Measurements from ENCODE around the gene CFAP251. TPM values are rescaled to one million over a fixed set of nuclear protein-coding genes. Genes with fewer than 3 reads are reported as not detected.

Gene CFAP251
- polyA plus RNA-seq, 2 of the 4 experiments (the other 2 are of a cell fraction), result 0.94 to 1.4 TPM

DNA sequence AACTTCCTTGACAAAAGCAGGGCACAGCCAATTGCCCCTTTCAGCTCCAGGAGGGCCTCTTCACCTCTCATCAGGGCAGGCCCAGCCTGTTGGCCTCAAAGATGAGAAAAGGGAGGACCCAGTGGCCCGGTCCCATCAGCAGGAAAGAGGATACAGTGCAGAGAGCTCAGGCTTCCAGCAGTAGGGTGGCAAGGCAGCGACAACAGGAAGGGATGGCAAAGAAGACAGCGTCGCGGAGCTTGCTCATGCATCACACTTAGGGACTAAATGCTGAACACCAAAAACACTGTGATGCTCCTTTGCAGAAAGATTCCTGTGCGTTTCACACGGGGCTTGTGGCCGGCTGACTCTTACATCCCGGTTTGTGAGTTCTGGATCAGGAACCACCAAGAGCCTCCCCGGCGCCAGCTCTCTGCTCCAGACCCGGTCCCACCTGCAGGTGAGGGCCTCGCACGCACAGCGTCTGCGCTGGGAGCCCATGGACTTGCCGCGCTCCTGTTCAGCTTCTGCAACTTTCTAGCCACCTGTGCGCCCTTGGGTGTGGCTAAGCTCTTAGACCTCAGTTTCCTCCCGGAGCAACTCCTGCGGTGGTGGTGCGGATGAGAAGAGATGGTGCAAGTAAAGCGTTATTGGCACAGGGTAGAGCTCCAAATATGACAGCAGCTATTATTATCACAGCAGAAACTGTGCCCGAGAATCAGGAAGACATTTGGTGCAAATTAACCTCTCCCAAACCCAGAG, 88.0 kb downstream of the CFAP251 start:
- no peak overlapping the region for H3K4me3 ChIP-seq
- TF ChIP-seq NR3C1 (IDR thresholded peaks at IDR 0.05) (no peak), FOSB (CRISPR knock-in tag; IDR thresholded peaks at IDR 0.05) (no peak), CEBPB (IDR thresholded peaks at IDR 0.05) (no peak), RARB (CRISPR knock-in tag; IDR thresholded peaks at IDR 0.05) (no peak), RCOR1 (IDR thresholded peaks at IDR 0.05; ENCODE audit: low read depth, low read length) (no peak), ZNF302 (CRISPR knock-in tag; IDR thresholded peaks at IDR 0.05) (no peak), RFX5 (IDR thresholded peaks at IDR 0.05) (no peak)
- no peaks in the 10 kb centered on the region for H3K4me1 ChIP-seq
- 90% methylated on average over 23 of the region's 24 CpGs for whole genome bisulfite sequencing (ENCODE audit: missing lambda C conversion rate)
- ChIA-PET POLR2A (no interaction called here), CTCF (interaction anchor here (0.6 to 1.2 kb wide), 4 partner anchors 20 to 1805 kb away, joined by 3 read pairs; no protein-coding TSS in a partner anchor)
- no peak for DNase-seq (ENCODE audit: low read depth in 1 of 2, low spot score in 1 of 2)
- no peak for ATAC-seq
- no peaks in the 10 kb centered on the region for H3K9me3 ChIP-seq
- no peak for FAIRE-seq
- H3K4me2 ChIP-seq, result no peak overlapping the region
- H3K27ac ChIP-seq, result no peak overlapping the region

- no peak overlapping the region for H3K27ac ChIP-seq
- no peak for ATAC-seq
- no peak overlapping the region for H3K4me3 ChIP-seq
- WGBS (ENCODE audit: missing lambda C conversion rate), result 83% methylated on average over 9 of the region's 9 CpGs
- ChIA-PET CTCF (interaction anchor here (0.6 kb wide), 1 partner anchor 63 kb away, joined by 3 read pairs; no protein-coding TSS in a partner anchor), POLR2A (no interaction called here)
- H3K4me1 ChIP-seq, result no peaks in the 10 kb centered on the region
- no peak for DNase-seq (ENCODE audit: low read depth in 1 of 2, low spot score in 1 of 2)
- H3K9me3 ChIP-seq, result no peaks in the 10 kb centered on the region
- FAIRE-seq, result no peak
- H3K4me2 ChIP-seq, result no peak overlapping the region
- TF ChIP-seq POLR2AphosphoS2 (conservative IDR thresholded peaks at IDR 0.05; ENCODE audit: low read length) (no peak), CHD2 (IDR thresholded peaks at IDR 0.05; ENCODE audit: low read length, partially characterized antibody) (no peak), MAFK (IDR thresholded peaks at IDR 0.05; ENCODE audit: partially characterized antibody) (no peak), ESRRA (IDR thresholded peaks at IDR 0.05; ENCODE audit: borderline replicate concordance, low read length) (no peak), NPAS2 (CRISPR knock-in tag; IDR thresholded peaks at IDR 0.05; ENCODE audit: borderline replicate concordance) (no peak), TFCP2L1 (CRISPR knock-in tag; IDR thresholded peaks at IDR 0.05) (no peak), ZC3H11A (IDR thresholded peaks at IDR 0.05) (no peak), CBX8 (IDR thresholded peaks at IDR 0.05) (no peak), ELK1 (IDR thresholded peaks at IDR 0.05; ENCODE audit: low read depth, low read length) (no peak), FOXS1 (CRISPR knock-in tag; IDR thresholded peaks at IDR 0.05) (no peak), PBX3 (IDR thresholded peaks at IDR 0.05) (no peak), ZFP36 (IDR thresholded peaks at IDR 0.05; ENCODE audit: borderline replicate concordance, partially characterized antibody) (no peak)
- TF ChIP-seq, protein P1, sequence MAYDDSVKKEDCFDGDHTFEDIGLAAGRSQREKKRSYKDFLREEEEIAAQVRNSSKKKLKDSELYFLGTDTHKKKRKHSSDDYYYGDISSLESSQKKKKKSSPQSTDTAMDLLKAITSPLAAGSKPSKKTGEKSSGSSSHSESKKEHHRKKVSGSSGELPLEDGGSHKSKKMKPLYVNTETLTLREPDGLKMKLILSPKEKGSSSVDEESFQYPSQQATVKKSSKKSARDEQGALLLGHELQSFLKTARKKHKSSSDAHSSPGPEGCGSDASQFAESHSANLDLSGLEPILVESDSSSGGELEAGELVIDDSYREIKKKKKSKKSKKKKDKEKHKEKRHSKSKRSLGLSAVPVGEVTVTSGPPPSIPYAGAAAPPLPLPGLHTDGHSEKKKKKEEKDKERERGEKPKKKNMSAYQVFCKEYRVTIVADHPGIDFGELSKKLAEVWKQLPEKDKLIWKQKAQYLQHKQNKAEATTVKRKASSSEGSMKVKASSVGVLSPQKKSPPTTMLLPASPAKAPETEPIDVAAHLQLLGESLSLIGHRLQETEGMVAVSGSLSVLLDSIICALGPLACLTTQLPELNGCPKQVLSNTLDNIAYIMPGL (CRISPR knock-in tag; IDR thresholded peaks at IDR 0.05; ENCODE audit: borderline replicate concordance), result no peak
- TF ChIP-seq, protein P2, sequence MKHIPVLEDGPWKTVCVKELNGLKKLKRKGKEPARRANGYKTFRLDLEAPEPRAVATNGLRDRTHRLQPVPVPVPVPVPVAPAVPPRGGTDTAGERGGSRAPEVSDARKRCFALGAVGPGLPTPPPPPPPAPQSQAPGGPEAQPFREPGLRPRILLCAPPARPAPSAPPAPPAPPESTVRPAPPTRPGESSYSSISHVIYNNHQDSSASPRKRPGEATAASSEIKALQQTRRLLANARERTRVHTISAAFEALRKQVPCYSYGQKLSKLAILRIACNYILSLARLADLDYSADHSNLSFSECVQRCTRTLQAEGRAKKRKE (CRISPR knock-in tag; IDR thresholded peaks at IDR 0.05; ENCODE audit: low read depth), result no peak
These were observed 91.3 kb downstream of the CFAP251 start for GRCh38 chr12:122009741-122010140.

Data from A549 (cell line).